Measurements from ENCODE around the gene AFF3.

DNA sequence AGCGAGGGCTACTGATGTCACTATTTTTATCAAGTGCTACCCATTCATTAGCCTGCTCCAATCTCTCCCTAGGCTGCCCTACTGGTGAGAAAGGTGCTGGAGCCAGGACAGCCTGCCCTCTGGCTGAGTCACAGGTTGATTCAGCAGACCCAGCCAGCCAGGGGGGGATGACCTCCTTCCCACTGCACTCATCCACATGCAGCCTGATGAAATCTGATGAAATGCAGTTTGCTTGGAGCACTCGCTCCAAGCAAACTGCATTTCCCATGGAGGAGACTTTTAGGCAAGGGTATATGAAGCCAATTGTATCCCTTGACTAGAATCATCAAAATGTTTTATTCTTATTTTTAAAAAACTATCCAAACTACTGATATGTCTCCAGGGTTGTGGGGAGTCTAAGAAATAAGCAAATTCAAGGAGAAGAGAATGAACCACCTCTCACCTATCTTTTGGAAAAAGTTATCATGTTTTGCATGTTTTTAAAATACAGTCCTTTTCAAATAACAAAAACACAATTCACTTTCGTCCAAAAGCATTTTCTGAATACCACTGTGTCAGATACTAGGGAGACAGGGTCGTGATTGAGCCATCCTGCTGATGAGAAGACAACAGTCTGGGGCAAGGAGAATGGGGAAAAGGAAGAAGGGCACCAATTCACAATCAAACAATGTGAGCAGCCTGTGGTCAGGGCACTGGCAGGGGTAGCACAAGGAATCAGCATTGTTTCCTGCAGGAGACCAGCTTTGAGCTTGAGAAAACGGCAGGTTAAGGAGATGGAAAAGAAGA, 128.3 kb downstream of the AFF3 start:
- TF ChIP-seq MAX (IDR thresholded peaks at IDR 0.05; ENCODE audit: insufficient read depth, insufficient read length) (no peak), CTCF (IDR thresholded peaks at IDR 0.05; ENCODE audit: extremely low read depth in 1 of 2, insufficient read depth in 1 of 2, low read depth in 1 of 2, low read length in 2 of 2) (no peak), EZH2 (IDR thresholded peaks at IDR 0.05; ENCODE audit: borderline replicate concordance, low read depth, low read length, severe bottlenecking) (no peak)
